ENCODE data around the gene CARD6. TPM values are rescaled to one million over a fixed set of nuclear protein-coding genes. Genes with fewer than 3 reads are reported as not detected.

CARD6 gene
- total and polyA plus RNA-seq, 4 donors: 1.6 to 3.2 (median 2.1) TPM

- Histone ChIP-seq H3K36me3 (ENCODE audit: control insufficient read depth in 4 of 4, insufficient read depth in 3 of 4, low read depth in 1 of 4, low read length in 3 of 4) (no peaks in the 10 kb centered on the region), H3K4me1 (ENCODE audit: control insufficient read depth in 4 of 4, insufficient read depth in 4 of 4, low read length in 3 of 4) (no peaks in the 10 kb centered on the region), H3K27me3 (ENCODE audit: control insufficient read depth in 4 of 4, insufficient read depth in 4 of 4, low read length in 3 of 4) (no peaks in the 10 kb centered on the region), H3K9ac (ENCODE audit: low read depth in 1 of 2, low read length in 2 of 2) (no peak overlapping the region), H3K4me3 (ENCODE audit: low read depth in 1 of 3, low read length in 3 of 3) (no peak overlapping the region), H3K27ac (ENCODE audit: low read depth in 1 of 2, low read length in 2 of 2) (no peak overlapping the region), H3K9me3 (ENCODE audit: control insufficient read depth in 4 of 4, low read length in 3 of 4) (no peaks in the 10 kb centered on the region)
- TF ChIP-seq, protein P1, sequence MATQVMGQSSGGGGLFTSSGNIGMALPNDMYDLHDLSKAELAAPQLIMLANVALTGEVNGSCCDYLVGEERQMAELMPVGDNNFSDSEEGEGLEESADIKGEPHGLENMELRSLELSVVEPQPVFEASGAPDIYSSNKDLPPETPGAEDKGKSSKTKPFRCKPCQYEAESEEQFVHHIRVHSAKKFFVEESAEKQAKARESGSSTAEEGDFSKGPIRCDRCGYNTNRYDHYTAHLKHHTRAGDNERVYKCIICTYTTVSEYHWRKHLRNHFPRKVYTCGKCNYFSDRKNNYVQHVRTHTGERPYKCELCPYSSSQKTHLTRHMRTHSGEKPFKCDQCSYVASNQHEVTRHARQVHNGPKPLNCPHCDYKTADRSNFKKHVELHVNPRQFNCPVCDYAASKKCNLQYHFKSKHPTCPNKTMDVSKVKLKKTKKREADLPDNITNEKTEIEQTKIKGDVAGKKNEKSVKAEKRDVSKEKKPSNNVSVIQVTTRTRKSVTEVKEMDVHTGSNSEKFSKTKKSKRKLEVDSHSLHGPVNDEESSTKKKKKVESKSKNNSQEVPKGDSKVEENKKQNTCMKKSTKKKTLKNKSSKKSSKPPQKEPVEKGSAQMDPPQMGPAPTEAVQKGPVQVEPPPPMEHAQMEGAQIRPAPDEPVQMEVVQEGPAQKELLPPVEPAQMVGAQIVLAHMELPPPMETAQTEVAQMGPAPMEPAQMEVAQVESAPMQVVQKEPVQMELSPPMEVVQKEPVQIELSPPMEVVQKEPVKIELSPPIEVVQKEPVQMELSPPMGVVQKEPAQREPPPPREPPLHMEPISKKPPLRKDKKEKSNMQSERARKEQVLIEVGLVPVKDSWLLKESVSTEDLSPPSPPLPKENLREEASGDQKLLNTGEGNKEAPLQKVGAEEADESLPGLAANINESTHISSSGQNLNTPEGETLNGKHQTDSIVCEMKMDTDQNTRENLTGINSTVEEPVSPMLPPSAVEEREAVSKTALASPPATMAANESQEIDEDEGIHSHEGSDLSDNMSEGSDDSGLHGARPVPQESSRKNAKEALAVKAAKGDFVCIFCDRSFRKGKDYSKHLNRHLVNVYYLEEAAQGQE (IDR thresholded peaks at IDR 0.05): no peak
- TF ChIP-seq, protein P2, sequence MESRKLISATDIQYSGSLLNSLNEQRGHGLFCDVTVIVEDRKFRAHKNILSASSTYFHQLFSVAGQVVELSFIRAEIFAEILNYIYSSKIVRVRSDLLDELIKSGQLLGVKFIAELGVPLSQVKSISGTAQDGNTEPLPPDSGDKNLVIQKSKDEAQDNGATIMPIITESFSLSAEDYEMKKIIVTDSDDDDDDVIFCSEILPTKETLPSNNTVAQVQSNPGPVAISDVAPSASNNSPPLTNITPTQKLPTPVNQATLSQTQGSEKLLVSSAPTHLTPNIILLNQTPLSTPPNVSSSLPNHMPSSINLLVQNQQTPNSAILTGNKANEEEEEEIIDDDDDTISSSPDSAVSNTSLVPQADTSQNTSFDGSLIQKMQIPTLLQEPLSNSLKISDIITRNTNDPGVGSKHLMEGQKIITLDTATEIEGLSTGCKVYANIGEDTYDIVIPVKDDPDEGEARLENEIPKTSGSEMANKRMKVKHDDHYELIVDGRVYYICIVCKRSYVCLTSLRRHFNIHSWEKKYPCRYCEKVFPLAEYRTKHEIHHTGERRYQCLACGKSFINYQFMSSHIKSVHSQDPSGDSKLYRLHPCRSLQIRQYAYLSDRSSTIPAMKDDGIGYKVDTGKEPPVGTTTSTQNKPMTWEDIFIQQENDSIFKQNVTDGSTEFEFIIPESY (IDR thresholded peaks at IDR 0.05): no peak
- no peak for TF ChIP-seq FOXA1 (IDR thresholded peaks at IDR 0.05)
- TF ChIP-seq JUND (IDR thresholded peaks at IDR 0.05): no peak
- TF ChIP-seq HNF4A (conservative IDR thresholded peaks at IDR 0.05): no peak
- no peak for TF ChIP-seq CTCF (IDR thresholded peaks at IDR 0.05; ENCODE audit: low read depth, low read length, missing input control)
- no peak for TF ChIP-seq GABPA (IDR thresholded peaks at IDR 0.05 in 1 of 2, conservative IDR thresholded peaks at IDR 0.05 in 1 of 2)
- no peak for TF ChIP-seq RXRA (IDR thresholded peaks at IDR 0.05)
- no peak for TF ChIP-seq YY1 (IDR thresholded peaks at IDR 0.05)
- 76% methylated on average over 3 of the region's 3 CpGs for WGBS
- no peak for DNase-seq (ENCODE audit: low spot score)
Observed at GRCh38 chr5:40875958-40876357, 34.8 kb downstream of the CARD6 start.

GRCh38 chr5:40877371-40877988 lies 36.3 kb downstream of the CARD6 start:
- H3K4me3 ChIP-seq (ENCODE audit: low read depth in 1 of 3, low read length in 3 of 3): no peak overlapping the region
- no peak overlapping the region for H3K9ac ChIP-seq (ENCODE audit: low read depth in 1 of 2, low read length in 2 of 2)
- no peak for DNase-seq (ENCODE audit: low spot score)
- WGBS: 92% methylated on average over 6 of the region's 6 CpGs
- H3K27ac ChIP-seq (ENCODE audit: low read depth in 1 of 2, low read length in 2 of 2): no peak overlapping the region
- no peaks in the 10 kb centered on the region for H3K9me3 ChIP-seq (ENCODE audit: control insufficient read depth in 4 of 4, low read length in 3 of 4)
- H3K4me1 ChIP-seq (ENCODE audit: control insufficient read depth in 4 of 4, insufficient read depth in 4 of 4, low read length in 3 of 4): no peaks in the 10 kb centered on the region
- TF ChIP-seq YY1 (IDR thresholded peaks at IDR 0.05) (no peak), RXRA (IDR thresholded peaks at IDR 0.05) (no peak), GABPA (IDR thresholded peaks at IDR 0.05 in 1 of 2, conservative IDR thresholded peaks at IDR 0.05 in 1 of 2) (no peak)
- H3K36me3 ChIP-seq (ENCODE audit: control insufficient read depth in 4 of 4, insufficient read depth in 3 of 4, low read depth in 1 of 4, low read length in 3 of 4): no peaks in the 10 kb centered on the region
- no peaks in the 10 kb centered on the region for H3K27me3 ChIP-seq (ENCODE audit: control insufficient read depth in 4 of 4, insufficient read depth in 4 of 4, low read length in 3 of 4)
